K562 (cell line): ENCODE data around the gene KRTAP4-11. TPM values are rescaled to one million over a fixed set of nuclear protein-coding genes. Genes with fewer than 3 reads are reported as not detected.

Source experiments
- ATAC-seq: fragments of 200-7000 bp; cut with Tn5 transposase; 3 replicates; pipeline ENCODE4 v1.9.1; 2020; ENCODE audit warnings: moderate library complexity
- BruUV-seq: library from RNA; stranded (reverse); fragments of 400-500 nt; replicated peaks from 2 replicates; lab custom pipeline; 2021; lab: Mats Ljungman, UMichigan
- CTCF ChIA-PET: fragments of 300-600 bp; formaldehyde crosslinking; extraction: SDS; loops from one replicate; lab custom pipeline; 2021; ENCODE audit warnings: low intra/inter-chr PET ratio; lab: Yijun Ruan, JAX
- POLR2A ChIA-PET: fragments of 300-600, 350-650 bp; sonication (Branson Sonifier 250); formaldehyde crosslinking; extraction: SDS; loops from one replicate; lab custom pipeline; 2021; ENCODE audit warnings: antibody characterized with exemption, inconsistent platforms; lab: Yijun Ruan, JAX
- DNase-seq, 4 experiments: peaks; one replicate each; pipeline versions ENCODE4 v3.0.0 to v3.0.0-alpha.2; 2011 to 2018; ENCODE audit warnings: low spot score in 3 of 4, mixed read lengths in 3 of 4; ENCODE audit errors: extremely low read depth in 1 of 4
- FAIRE-seq: peaks from 2 replicates; lab custom pipeline; 2011; peaks lifted over from hg19 to GRCh38; lab: Jason Lieb, UNC
- H2AFZ ChIP-seq: 2 replicates; pipeline ENCODE4 v1.6.0; 2011; ENCODE audit warnings: low read depth, low read length, control low read depth, inconsistent platforms
- H3K27ac ChIP-seq: fragments of 200-600 bp; 3 replicates; pipeline ENCODE4 v1.8.0; 2011; ENCODE audit warnings: low read depth, mild to moderate bottlenecking, control low read depth, inconsistent platforms, low read length, moderate library complexity, mixed read lengths; ENCODE audit errors: extremely low read depth
- H3K27me3 ChIP-seq, 2 experiments: fragments of 300-600 bp in 1 of 2; 2 replicates in 1 of 2; 3 replicates in 1 of 2; pipeline versions ENCODE4 v1.6.0 to v1.8.0; 2011; ENCODE audit warnings: inconsistent platforms in 2 of 2, low read length in 2 of 2, mild to moderate bottlenecking in 1 of 2, mixed read lengths in 1 of 2, moderate library complexity in 1 of 2; ENCODE audit not compliant: control insufficient read depth in 2 of 2, insufficient read depth in 2 of 2
- H3K36me3 ChIP-seq: fragments of 300-600 bp; 3 replicates; pipeline ENCODE4 v1.8.0; 2011; ENCODE audit warnings: mild to moderate bottlenecking, low read length, inconsistent platforms; ENCODE audit not compliant: control insufficient read depth, insufficient read depth
- H3K4me1 ChIP-seq, 2 experiments: fragments of 200-600 bp in 1 of 2; replicated peaks in 1 of 2; 2 replicates in 1 of 2; 3 replicates in 1 of 2; pipeline versions ENCODE4 v1.5.1 to v1.8.0; 2011; ENCODE audit warnings: inconsistent platforms in 2 of 2, low read length in 2 of 2, mild to moderate bottlenecking in 1 of 2, mixed read lengths in 1 of 2, moderate library complexity in 1 of 2; ENCODE audit not compliant: control insufficient read depth in 2 of 2, insufficient read depth in 2 of 2
- H3K4me2 ChIP-seq: 2 replicates; pipeline ENCODE4 v1.6.1; 2011; ENCODE audit warnings: low read length, control low read depth, inconsistent platforms, mixed read lengths; ENCODE audit not compliant: insufficient read depth
- H3K4me3 ChIP-seq: fragments of 200-600 bp; sonication (generic), shearing (Covaris generic); 2 replicates; pipeline ENCODE4 v1.5.1; 2016; ENCODE audit warnings: control low read depth, inconsistent platforms
- H3K79me2 ChIP-seq: fragments of 200-600 bp; 3 replicates; pipeline ENCODE4 v1.8.0; 2011; ENCODE audit warnings: low read length, inconsistent platforms; ENCODE audit not compliant: control insufficient read depth, insufficient read depth
- H3K9ac ChIP-seq, 2 experiments: 2 replicates each; pipeline versions ENCODE4 v1.6.0 to v1.6.1; 2011; ENCODE audit warnings: low read depth in 2 of 2, low read length in 2 of 2, control low read depth in 1 of 2, inconsistent platforms in 1 of 2, mild to moderate bottlenecking in 1 of 2, mixed read lengths in 1 of 2; ENCODE audit not compliant: insufficient read depth in 1 of 2
- H3K9me1 ChIP-seq: one replicate; pipeline ENCODE4 v1.6.0; 2011; ENCODE audit warnings: inconsistent platforms, mild to moderate bottlenecking, low read length, moderate library complexity; ENCODE audit not compliant: control insufficient read depth, insufficient read depth
- H3K9me3 ChIP-seq: replicated peaks from 2 replicates; pipeline ENCODE4 v1.5.1; 2011; ENCODE audit warnings: low read depth, low read length, inconsistent platforms; ENCODE audit not compliant: control insufficient read depth, insufficient read depth
- H4K20me1 ChIP-seq: replicated peaks from 2 replicates; pipeline ENCODE4 v1.6.1; 2011; ENCODE audit warnings: low read length, inconsistent platforms, mixed read lengths; ENCODE audit not compliant: control insufficient read depth, insufficient read depth
- CC2D1A ChIP-seq: fragments of 450-650 bp; IDR thresholded peaks from 2 replicates; pipeline ENCODE4 v1.6.1; 2017; ENCODE audit warnings: mild to moderate bottlenecking
- E2F8 ChIP-seq: fragments of 450-650 bp; IDR thresholded peaks from 2 replicates; pipeline ENCODE4 v1.7.1; 2018; ENCODE audit warnings: mild to moderate bottlenecking, low read depth; ENCODE audit not compliant: partially characterized antibody
- ETS1 ChIP-seq: conservative IDR thresholded peaks from 2 replicates; pipeline ENCODE4 v1.6.1; 2011; ENCODE audit warnings: low read depth, mild to moderate bottlenecking, low read length; ENCODE audit not compliant: control insufficient read depth
- ETV1 ChIP-seq: fragments of 450-650 bp; conservative IDR thresholded peaks from 2 replicates; pipeline ENCODE4 v1.6.1; 2016; ENCODE audit warnings: missing genetic modification characterization, control low read depth, low read depth, missing compliant biosample characterization
- GABPA ChIP-seq: fragments of 200-800 bp; sonication (Bioruptor generic); conservative IDR thresholded peaks from 2 replicates; pipeline ENCODE4 v1.6.1; 2016; ENCODE audit warnings: low read depth, missing genetic modification characterization, missing compliant biosample characterization
- HOXB6 ChIP-seq: fragments of 250-450 bp; sonication (Bioruptor Pico); IDR thresholded peaks from 2 replicates; pipeline ENCODE4 v1.5.1; 2022; ENCODE audit warnings: mild to moderate bottlenecking, borderline replicate concordance
- RFX5 ChIP-seq: IDR thresholded peaks from 2 replicates; pipeline ENCODE4 v1.6.1; 2011; ENCODE audit warnings: low read depth, mild to moderate bottlenecking, improper control_type of control experiment, low read length
- WGBS: fragments of 100-300 bp; shearing (Covaris generic); methylation state at CpG from one replicate; pipeline ENCODE4 v1.1.6; 2016; ENCODE audit warnings: low coverage, mixed read lengths; ENCODE audit not compliant: insufficient coverage; ENCODE audit errors: missing lambda C conversion rate; 5-methylcytosine and 5-hydroxymethylcytosine counted together
- in situ Hi-C: fragments of 300-500 bp; cut with MboI; formaldehyde crosslinking; loops from 4 replicates; pipeline ENCODE4 v1.15.0; 2018; ENCODE audit warnings: inconsistent platforms, mixed read lengths
- intact Hi-C: fragments of 100-400 bp; cut with micrococcal nuclease; formaldehyde crosslinking; loops from 2 replicates; pipeline ENCODE4 v1.14.2; 2022
- polyA plus RNA-seq, 8 experiments: library from polyadenylated mRNA; depleted of rRNA in 4 of 8; stranded (reverse) in 5 of 8; unstranded in 3 of 8; fragments of >200 nt; fragmentation: Nextera tagmentation in 2 of 8; fragmentation: Illumina TruSeq in 1 of 8; extraction: Ambion mirVana in 2 of 8; extraction: Trizol in 1 of 8; gene quantifications; 2 replicates each; pipeline versions ENCODE4 v1.2.1 to v1.2.3, GENCODE V29; 2011 to 2014; ENCODE audit warnings: inconsistent platforms in 1 of 8, missing spikeins in 1 of 8
- total RNA-seq, 7 experiments: library from RNA; depleted of rRNA in 6 of 7; stranded (reverse); fragments of >200 nt in 6 of 7; fragmentation: Illumina TruSeq in 2 of 7; extraction: Trizol in 2 of 7; gene quantifications; 2 replicates each; pipeline versions ENCODE4 v1.2.1 to v1.2.3, GENCODE V29; 2011 to 2021; ENCODE audit warnings: low replicate concordance in 1 of 7
- TF ChIP-seq, protein P1 (sequence below), 2 experiments: fragments of 450-650 bp; IDR thresholded peaks; 2 replicates each; pipeline ENCODE4 v1.6.1; 2016; ENCODE audit warnings: mild to moderate bottlenecking in 2 of 2, borderline replicate concordance in 1 of 2, low read depth in 1 of 2, moderate library complexity in 1 of 2

The KRTAP4-11 gene
- total and polyA plus RNA-seq, 9 of the 15 experiments (the other 6 are each of a cell fraction or from before 2014, with no cell fraction given), result not detected

DNA sequence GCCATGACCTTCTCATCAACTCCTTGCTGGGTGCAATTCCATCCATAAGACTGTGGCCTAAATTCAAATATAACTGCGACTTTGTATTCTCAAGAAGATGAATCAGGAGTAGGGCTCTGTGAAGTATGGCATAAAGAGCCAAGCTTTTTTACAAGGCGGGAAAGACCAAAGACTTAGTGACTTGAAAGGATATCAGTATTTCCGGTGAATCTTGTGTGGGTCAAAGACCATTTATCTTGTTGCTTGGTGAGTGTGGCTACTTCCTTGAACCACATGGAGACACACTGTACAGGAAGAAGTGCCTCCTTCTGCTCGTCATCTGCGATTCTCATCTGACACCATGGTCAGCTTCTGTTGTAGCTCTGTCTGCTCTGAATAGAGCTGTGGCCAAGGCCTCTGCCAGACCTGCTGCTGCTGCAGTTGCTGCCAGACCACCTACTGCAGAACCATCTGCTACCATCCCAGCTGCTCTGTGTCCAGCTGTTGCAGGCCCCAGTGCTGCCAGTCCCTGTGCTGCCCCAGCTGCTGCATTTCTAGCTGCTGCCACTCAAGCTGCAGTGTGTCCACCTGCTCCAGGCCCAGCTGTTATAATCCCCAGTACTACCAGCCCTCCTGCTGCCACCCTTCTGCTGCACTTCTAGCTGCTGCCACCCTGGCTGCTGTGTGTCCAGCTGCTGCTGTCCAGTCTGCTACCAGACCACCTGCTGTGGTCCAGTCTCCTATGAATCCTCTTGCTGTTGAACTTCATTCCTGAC is 46.4 kb downstream of the KRTAP4-11 start:
- intact Hi-C loops (no loop called here), in situ Hi-C loops (no loop called here)
- ATAC-seq, result no peak
- peaks cover 0 to under 1% of the 10 kb centered on the region in 2 experiments; a peak in 1 of 5 replicates for H3K4me1 ChIP-seq
- no peaks in the 10 kb centered on the region for H3K79me2 ChIP-seq
- no peaks in the 10 kb centered on the region; a peak in 1 of 5 replicates for H3K27me3 ChIP-seq
- no peak overlapping the region for H3K4me3 ChIP-seq
- POLR2A ChIA-PET, result interaction anchor here (0.6 to 0.8 kb wide), 3 partner anchors 34 to 366 kb away, joined by 3 to 4 read pairs (median 3); no protein-coding TSS in a partner anchor
- no TSS peak for BruUV-seq
- no peaks in the 10 kb centered on the region for H3K36me3 ChIP-seq
- no peaks in the 10 kb centered on the region for H4K20me1 ChIP-seq
- no peak for FAIRE-seq
- H2AFZ ChIP-seq, result no peak overlapping the region
- no peaks in the 10 kb centered on the region for H3K9me3 ChIP-seq
- no peak overlapping the region for H3K4me2 ChIP-seq
- CTCF ChIA-PET, result no interaction called here
- no peak for DNase-seq
- H3K27ac ChIP-seq, result no peak overlapping the region
- 5% methylated on average over 5 of the region's 5 CpGs for WGBS
- H3K9me1 ChIP-seq, result no peaks in the 10 kb centered on the region
- no peak overlapping the region for H3K9ac ChIP-seq
- TF ChIP-seq ETS1 (no peak), HOXB6 (CRISPR knock-in tag) (no peak), CC2D1A (no peak), RFX5 (no peak), E2F8 (no peak), GABPA (peak; percentile 58), ETV1 (peak; percentile 40; the same call in 1 of the 2 replicates)
- TF ChIP-seq, protein P1, sequence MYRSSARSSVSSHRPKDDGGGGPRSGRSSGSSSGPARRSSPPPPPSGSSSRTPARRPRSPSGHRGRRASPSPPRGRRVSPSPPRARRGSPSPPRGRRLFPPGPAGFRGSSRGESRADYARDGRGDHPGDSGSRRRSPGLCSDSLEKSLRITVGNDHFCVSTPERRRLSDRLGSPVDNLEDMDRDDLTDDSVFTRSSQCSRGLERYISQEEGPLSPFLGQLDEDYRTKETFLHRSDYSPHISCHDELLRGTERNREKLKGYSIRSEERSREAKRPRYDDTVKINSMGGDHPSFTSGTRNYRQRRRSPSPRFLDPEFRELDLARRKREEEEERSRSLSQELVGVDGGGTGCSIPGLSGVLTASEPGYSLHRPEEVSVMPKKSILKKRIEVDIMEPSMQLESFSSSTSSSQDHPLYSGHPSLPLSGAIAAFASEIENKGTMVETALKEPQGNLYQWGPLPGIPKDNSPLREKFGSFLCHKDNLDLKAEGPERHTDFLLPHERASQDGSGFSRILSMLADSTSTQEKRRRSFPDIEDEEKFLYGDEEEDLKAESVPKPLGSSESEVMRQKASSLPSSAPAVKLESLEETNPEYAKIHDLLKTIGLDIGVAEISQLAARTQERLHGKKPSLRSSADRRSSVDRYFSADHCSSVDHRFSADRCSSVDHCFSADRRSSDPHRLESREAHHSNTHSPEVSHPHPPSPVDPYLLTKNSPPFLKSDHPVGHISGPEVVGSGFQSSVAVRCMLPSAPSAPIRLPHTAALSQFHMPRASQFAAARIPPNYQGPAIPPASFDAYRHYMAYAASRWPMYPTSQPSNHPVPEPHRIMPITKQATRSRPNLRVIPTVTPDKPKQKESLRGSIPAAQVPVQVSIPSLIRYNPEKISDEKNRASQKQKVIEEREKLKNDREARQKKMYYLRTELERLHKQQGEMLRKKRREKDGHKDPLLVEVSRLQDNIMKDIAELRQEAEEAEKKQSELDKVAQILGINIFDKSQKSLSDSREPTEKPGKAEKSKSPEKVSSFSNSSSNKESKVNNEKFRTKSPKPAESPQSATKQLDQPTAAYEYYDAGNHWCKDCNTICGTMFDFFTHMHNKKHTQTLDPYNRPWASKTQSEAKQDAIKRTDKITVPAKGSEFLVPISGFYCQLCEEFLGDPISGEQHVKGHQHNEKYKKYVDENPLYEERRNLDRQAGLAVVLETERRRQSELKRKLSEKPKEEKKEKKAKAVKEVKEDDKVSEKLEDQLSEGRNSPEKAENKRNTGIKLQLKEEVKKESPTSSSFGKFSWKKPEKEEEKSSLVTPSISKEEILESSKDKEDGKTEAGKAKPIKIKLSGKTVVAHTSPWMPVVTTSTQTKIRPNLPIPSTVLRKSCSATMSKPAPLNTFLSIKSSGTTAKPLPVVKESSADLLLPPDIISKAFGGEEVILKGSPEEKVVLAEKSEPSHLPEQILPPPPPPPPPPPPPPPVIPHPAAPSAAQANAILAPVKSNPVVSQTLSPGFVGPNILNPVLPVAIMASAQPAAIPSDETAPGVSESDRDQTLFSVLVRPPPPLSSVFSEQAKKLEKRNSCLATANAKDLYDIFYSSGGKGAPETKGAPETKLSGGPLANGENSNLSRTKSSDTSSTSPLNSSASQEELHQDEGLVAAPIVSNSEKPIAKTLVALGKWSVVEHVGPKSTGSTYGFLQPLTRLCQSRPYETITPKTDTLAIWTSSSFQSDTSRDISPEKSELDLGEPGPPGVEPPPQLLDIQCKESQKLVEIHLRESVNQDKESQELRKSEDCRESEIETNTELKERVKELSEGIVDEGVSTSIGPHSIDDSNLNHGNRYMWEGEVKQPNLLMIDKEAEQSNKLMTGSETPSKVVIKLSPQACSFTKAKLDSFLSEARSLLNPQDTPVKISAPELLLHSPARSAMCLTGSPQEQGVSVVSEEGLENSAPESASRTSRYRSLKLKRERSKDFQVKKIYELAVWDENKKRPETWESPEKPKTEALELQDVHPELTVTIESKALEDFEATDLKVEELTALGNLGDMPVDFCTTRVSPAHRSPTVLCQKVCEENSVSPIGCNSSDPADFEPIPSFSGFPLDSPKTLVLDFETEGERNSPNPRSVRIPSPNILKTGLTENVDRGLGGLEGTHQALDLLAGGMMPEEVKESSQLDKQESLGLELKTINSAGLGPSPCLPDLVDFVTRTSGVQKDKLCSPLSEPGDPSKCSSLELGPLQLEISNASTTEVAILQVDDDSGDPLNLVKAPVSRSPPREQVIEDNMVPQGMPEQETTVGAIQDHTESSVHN (IDR thresholded peaks at IDR 0.05; ENCODE audit: borderline replicate concordance in 1 of 2, low read depth in 1 of 2), result no peak
